ENCODE measurements around the gene POLR3H.

Gene POLR3H

GRCh38 chr22:41535244-41535643 is 9.0 kb downstream of the POLR3H start:
- no peak for DNase-seq (ENCODE audit: low read depth in 2 of 2)

- no peak for DNase-seq (ENCODE audit: low read depth in 2 of 2)
Observed at GRCh38 chr22:41534219-41534618, 10.1 kb downstream of the POLR3H start.

- peak; percentile 19 to 27 for DNase-seq (ENCODE audit: low read depth in 2 of 2)
Observed at GRCh38 chr22:41532908-41533825, 11.1 kb downstream of the POLR3H start.

- DNase-seq (ENCODE audit: low read depth in 2 of 2): no peak
Observed at GRCh38 chr22:41531715-41532477, 12.4 kb downstream of the POLR3H start.

GRCh38 chr22:41530890-41531714 is 13.2 kb downstream of the POLR3H start:
- no peak for DNase-seq (ENCODE audit: low read depth in 2 of 2)

- DNase-seq (ENCODE audit: low read depth in 2 of 2): no peak
Observed at GRCh38 chr22:41528938-41529561, 15.2 kb downstream of the POLR3H start.

- DNase-seq (ENCODE audit: low read depth in 2 of 2): no peak
Observed at GRCh38 chr22:41528132-41528766, 16.0 kb downstream of the POLR3H start.

- DNase-seq (ENCODE audit: low read depth in 2 of 2): peak; percentile 25 to 41
Observed at GRCh38 chr22:41526830-41527799, 17.2 kb downstream of the POLR3H start.

- DNase-seq (ENCODE audit: low read depth in 2 of 2): no peak
Observed at GRCh38 chr22:41526226-41526829, 17.9 kb downstream of the POLR3H start.

- DNase-seq (ENCODE audit: low read depth in 2 of 2): no peak
Observed at GRCh38 chr22:41525450-41526225, 18.6 kb downstream of the POLR3H start.

- peak; percentile 30 to 51 for DNase-seq (ENCODE audit: low read depth in 2 of 2)
Observed at GRCh38 chr22:41524809-41525449, 19.3 kb downstream of the POLR3H start.

- no peak for DNase-seq (ENCODE audit: low read depth in 2 of 2)
Observed at GRCh38 chr22:41524251-41524661, 20.0 kb downstream of the POLR3H start.

- no peak for DNase-seq (ENCODE audit: low read depth in 2 of 2)
Observed at GRCh38 chr22:41523464-41524221, 20.6 kb downstream of the POLR3H start.

GRCh38 chr22:41522813-41523212 is 21.5 kb downstream of the POLR3H start:
- no peak for DNase-seq (ENCODE audit: low read depth in 2 of 2)

GRCh38 chr22:41521126-41521525 is 23.1 kb downstream of the POLR3H start:
- DNase-seq (ENCODE audit: low read depth in 2 of 2): no peak

- DNase-seq (ENCODE audit: low read depth in 2 of 2): no peak
Observed at GRCh38 chr22:41518048-41518347, 26.3 kb downstream of the POLR3H start.
